Muscle of leg (tissue), 11 donors: ENCODE measurements around the gene TLE3. TPM values are rescaled to one million over a fixed set of nuclear protein-coding genes. Genes with fewer than 3 reads are reported as not detected.

Source experiments
- DNase-seq: peaks from one replicate; pipeline ENCODE4 v3.0.0; 2013
- H3K27ac ChIP-seq: one replicate; pipeline ENCODE4 v1.5.1; 2013; ENCODE audit warnings: mild to moderate bottlenecking, low read length, control low read depth
- H3K27me3 ChIP-seq: one replicate; pipeline ENCODE4 v1.6.1; 2013; ENCODE audit warnings: low read length; ENCODE audit not compliant: control insufficient read depth, insufficient read depth
- H3K36me3 ChIP-seq: one replicate; pipeline ENCODE4 v1.6.1; 2013; ENCODE audit warnings: low read length; ENCODE audit not compliant: control insufficient read depth, insufficient read depth
- H3K4me1 ChIP-seq: one replicate; pipeline ENCODE4 v1.6.1; 2013; ENCODE audit warnings: low read length; ENCODE audit not compliant: control insufficient read depth, insufficient read depth
- H3K4me3 ChIP-seq: one replicate; pipeline ENCODE4 v1.5.1; 2013; ENCODE audit warnings: low read length, control low read depth
- H3K9me3 ChIP-seq: replicated peaks from 2 replicates; pipeline ENCODE4 v1.6.1; 2013; ENCODE audit warnings: low read depth, low read length; ENCODE audit not compliant: control insufficient read depth
- WGBS: methylation state at CpG from one replicate; pipeline ENCODE4 v1.1.5; 2013; ENCODE audit warnings: missing lambda C conversion rate; ENCODE audit not compliant: insufficient coverage; 5-methylcytosine and 5-hydroxymethylcytosine counted together
- polyA plus RNA-seq, 8 donors: library from polyadenylated mRNA; unstranded; fragments of 120-200 nt; gene quantifications; one replicate each; pipeline versions ENCODE4 v1.2.1 to v1.2.3, GENCODE V29; 2013; ENCODE audit warnings: inconsistent platforms in 1 of 8, low replicate concordance in 1 of 8; ENCODE audit not compliant: insufficient read length in 8 of 8, insufficient read depth in 1 of 8
- total RNA-seq: library from RNA; stranded (reverse); fragments of 120-200 nt; gene quantifications from one replicate; pipeline ENCODE4 v1.2.4, GENCODE V29; 2013

The TLE3 gene
- total and polyA plus RNA-seq, 9 donors = 18.6 to 35.6 (median 28.9) TPM

DNA sequence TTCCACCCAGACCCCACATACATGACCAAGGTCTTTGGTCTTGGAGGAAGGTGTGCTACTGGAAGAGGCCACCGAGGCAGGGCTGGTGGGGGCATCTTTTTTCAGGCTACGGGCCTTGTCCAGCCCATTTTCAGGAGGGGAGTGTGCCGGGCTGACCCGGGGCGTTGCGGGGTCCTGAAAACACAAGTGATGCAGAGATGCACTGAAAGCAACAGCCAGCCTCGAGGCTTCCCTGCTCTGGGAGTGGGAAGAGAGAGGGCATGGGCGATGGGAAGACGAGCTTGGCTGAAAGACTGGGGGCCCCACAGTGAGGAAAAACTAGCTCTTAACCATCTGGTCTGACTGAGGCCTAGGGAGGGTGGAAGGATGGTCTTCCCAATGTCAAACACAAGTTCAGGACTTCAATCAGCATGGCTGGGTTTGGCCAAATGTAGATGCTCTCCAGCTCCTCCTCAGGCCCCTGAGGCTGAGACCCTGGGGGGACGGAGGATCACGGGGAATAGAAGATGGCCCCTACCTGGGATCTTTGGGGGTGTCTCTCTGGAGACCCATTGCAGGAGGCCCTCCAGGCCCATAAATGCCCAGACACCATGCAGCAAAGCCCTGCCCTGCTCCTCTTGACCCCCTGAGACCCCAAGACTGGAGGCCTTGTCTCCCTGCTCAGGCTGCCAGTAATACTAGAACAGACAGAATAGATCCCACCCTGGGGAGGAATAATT is 38.9 kb downstream of the TLE3 start:
- H3K36me3 ChIP-seq = peaks cover 89% of the 10 kb centered on the region
- 91% methylated on average over 8 of the region's 11 CpGs for WGBS
- no peak overlapping the region for H3K4me3 ChIP-seq
- H3K27ac ChIP-seq = no peak overlapping the region
- H3K4me1 ChIP-seq = peaks cover 29% of the 10 kb centered on the region
- DNase-seq = no peak
- no peaks in the 10 kb centered on the region for H3K9me3 ChIP-seq
- H3K27me3 ChIP-seq = no peaks in the 10 kb centered on the region

DNA sequence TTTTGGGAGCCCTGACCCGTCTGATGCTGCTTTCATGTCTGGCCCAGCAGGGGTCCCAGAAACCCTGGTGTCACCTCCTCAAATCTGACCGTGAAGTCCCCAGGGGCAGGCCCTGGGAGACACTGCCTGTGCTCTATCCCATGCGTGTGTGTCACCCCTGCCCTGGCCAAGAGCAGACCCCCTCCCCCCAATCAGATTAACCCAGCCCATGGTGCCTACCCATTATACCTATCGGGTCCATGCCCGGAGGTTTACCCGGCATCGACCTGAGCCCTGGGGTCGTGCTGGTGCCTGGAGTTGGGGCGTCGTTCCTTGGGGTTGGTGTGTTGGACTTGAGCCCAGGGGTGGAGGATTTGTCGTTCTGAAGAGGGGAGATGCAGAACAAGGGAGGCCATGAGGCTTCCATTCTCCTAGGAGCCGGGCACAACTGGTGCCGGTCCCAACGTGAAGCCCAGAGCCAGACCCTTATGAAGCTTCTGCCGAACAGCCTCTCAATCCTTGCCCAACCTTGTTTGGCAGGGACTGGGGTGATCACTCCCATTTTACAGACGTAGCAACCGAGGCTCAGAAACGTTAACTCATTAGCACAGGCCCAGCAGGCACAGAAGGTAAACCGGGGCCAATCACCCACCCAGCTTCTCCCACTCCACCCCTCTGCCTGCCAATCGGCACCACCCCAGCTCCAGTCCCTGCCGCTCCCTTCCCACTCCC is 39.6 kb downstream of the TLE3 start:
- Histone ChIP-seq H3K4me3 (no peak overlapping the region), H3K27me3 (no peaks in the 10 kb centered on the region), H3K27ac (no peak overlapping the region), H3K4me1 (peaks cover 26% of the 10 kb centered on the region), H3K9me3 (no peaks in the 10 kb centered on the region), H3K36me3 (peaks cover 88% of the 10 kb centered on the region)
- no peak for DNase-seq
- WGBS = 91% methylated on average over 17 of the region's 21 CpGs

DNA sequence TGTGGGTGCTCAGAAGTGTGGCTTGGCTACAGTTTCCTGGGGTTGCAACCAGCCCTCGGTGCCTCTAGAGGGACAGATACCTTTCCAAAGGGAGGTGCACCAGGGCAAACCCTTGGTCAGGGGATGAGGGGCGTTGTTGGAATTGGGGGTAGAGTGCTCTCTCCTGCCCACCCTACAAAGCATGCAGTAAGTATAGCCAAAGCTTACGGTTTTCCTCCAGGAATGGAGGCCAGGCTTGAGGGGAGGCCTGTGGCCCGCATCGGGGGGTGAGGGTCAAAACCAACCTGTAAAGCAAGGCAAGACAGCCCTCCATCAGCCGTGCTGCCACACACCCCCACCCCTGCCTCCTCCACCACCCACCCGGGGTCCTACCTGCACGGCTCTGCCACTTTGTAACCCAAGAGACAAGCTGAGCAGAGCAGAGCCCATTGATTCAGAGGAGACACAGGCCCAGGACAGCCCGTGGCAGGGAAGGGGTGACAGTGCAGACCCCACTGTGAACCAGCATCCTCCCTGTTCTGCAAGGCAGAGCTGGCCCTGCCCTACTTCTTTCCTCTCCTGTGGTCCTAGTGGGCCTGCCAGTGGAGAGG is 41.5 kb downstream of the TLE3 start:
- Histone ChIP-seq H3K4me3 (no peak overlapping the region), H3K27me3 (no peaks in the 10 kb centered on the region), H3K36me3 (peaks cover 95% of the 10 kb centered on the region), H3K27ac (no peak overlapping the region), H3K9me3 (no peaks in the 10 kb centered on the region), H3K4me1 (peaks cover 8% of the 10 kb centered on the region)
- WGBS = 92% methylated on average over 8 of the region's 9 CpGs
- no peak for DNase-seq

DNA sequence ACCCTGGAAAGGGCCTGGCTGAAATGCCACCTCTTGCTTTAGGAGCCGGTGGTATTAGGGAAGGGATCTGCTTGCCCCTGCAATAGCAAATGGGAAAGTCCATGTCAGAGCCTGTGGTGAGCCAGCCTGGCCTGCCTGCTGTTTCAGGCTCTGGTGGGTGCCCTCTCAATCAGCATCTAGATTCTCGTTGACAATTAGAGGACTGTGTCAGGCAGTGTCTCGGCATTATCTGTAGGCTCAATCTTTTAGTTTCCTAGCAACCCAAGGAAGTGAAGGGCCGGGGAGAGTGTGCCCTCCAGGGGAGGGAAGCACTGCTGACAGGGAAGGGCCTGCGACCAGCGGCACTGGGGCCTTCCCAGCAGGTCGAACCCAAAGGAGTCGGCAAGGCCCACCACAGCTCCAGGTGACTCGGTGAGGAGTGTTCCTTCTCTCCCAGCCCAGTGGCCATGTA is 42.1 kb downstream of the TLE3 start:
- DNase-seq = no peak
- no peak overlapping the region for H3K27ac ChIP-seq
- WGBS = 63% methylated on average over 8 of the region's 9 CpGs
- no peaks in the 10 kb centered on the region for H3K27me3 ChIP-seq
- H3K9me3 ChIP-seq = no peaks in the 10 kb centered on the region
- peaks cover 10% of the 10 kb centered on the region for H3K4me1 ChIP-seq
- no peak overlapping the region for H3K4me3 ChIP-seq
- H3K36me3 ChIP-seq = peaks cover 95% of the 10 kb centered on the region

DNA sequence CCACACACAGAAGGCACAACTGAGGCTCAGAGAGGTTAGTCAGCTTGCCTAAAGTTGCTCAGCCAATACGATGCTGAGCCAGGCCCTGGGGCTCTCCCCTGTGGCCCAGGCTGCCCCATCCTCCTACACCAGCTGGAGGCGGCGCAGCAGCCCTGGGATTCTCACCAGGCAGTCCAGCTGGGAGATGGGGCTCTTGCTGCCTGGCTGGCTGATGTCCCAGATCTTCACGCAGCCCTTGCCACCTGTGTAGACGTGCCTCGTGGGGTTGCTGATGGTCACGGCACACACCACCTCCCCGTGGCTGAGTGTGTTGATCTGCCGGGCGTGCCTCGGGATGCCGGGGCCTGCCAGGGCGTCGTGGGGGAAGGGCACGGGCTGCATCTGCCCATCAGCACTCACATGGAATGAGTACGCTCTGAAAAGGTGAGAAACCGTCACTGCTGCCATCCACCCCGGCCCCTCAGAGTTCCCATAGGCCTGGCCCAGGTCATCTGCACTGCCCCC is 42.8 kb downstream of the TLE3 start:
- Histone ChIP-seq H3K27ac (no peak overlapping the region), H3K4me1 (peaks cover 17% of the 10 kb centered on the region), H3K4me3 (no peak overlapping the region), H3K9me3 (no peaks in the 10 kb centered on the region), H3K27me3 (no peaks in the 10 kb centered on the region), H3K36me3 (peaks cover 95% of the 10 kb centered on the region)
- no peak for DNase-seq
- WGBS = 76% methylated on average over 16 of the region's 18 CpGs

GRCh38 chr15:70054366-70054765 is 43.4 kb downstream of the TLE3 start:
- DNase-seq = no peak
- Histone ChIP-seq H3K4me3 (no peak overlapping the region), H3K27ac (no peak overlapping the region), H3K9me3 (no peaks in the 10 kb centered on the region), H3K4me1 (peaks cover 19% of the 10 kb centered on the region), H3K36me3 (peaks cover 95% of the 10 kb centered on the region), H3K27me3 (no peaks in the 10 kb centered on the region)
- WGBS = 85% methylated on average over 19 of the region's 19 CpGs

- Histone ChIP-seq H3K36me3 (peaks cover 94% of the 10 kb centered on the region), H3K4me1 (peaks cover 19% of the 10 kb centered on the region)
- 71% methylated on average over 8 of the region's 11 CpGs for WGBS
Measured at GRCh38 chr15:70053716-70054229, 43.9 kb downstream of the TLE3 start.

DNA sequence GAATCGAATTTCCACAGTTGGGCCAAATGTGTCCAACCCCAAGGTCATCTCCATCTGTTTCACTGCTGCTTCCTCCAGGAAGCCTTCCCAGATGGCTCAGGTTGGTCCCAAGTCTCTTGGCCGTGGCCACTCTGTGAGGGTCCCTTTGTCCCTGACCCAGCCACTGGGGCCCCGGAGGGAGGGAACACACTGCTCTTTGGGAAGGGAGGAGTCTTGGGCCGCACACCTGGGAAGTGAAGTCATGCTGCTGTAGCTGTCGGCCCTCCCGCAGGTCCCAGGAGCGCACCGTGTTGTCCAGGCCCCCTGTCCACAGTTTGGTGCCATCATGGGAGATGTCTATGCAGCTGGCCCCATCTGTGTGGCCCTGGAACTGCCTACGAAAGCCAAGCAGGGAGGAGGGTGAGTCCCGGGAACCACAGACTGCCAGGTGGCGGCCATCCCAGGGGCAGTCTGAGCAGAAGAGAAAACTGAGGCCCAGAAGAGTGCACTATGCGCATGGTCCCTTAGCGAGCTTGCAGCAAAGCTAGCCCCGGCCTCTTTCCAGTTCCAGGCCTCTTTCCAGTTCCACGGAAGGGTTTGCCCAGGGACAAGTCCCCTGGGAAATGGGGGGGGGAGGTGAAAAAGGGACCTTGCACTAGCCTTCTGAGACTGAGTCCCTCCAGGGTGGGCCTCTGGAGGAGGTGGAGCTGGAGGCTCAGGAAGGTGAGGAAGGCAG is 44.6 kb downstream of the TLE3 start:
- WGBS = 68% methylated on average over 15 of the region's 15 CpGs
- Histone ChIP-seq H3K4me3 (no peak overlapping the region), H3K36me3 (peaks cover 91% of the 10 kb centered on the region), H3K9me3 (no peaks in the 10 kb centered on the region), H3K27me3 (no peaks in the 10 kb centered on the region), H3K4me1 (peaks cover 25% of the 10 kb centered on the region), H3K27ac (no peak overlapping the region)
- DNase-seq = no peak

More at GRCh38 chr15:70053716-70054229, 43.9 kb downstream of the TLE3 start:
- Histone ChIP-seq H3K9me3 (no peaks in the 10 kb centered on the region), H3K27me3 (no peaks in the 10 kb centered on the region), H3K4me3 (no peak overlapping the region), H3K27ac (no peak overlapping the region)
- no peak for DNase-seq

GRCh38 chr15:70051948-70052633 is 45.6 kb downstream of the TLE3 start:
- Histone ChIP-seq H3K36me3 (peaks cover 88% of the 10 kb centered on the region), H3K4me3 (no peak overlapping the region), H3K4me1 (peaks cover 31% of the 10 kb centered on the region), H3K27ac (no peak overlapping the region), H3K27me3 (no peaks in the 10 kb centered on the region), H3K9me3 (no peaks in the 10 kb centered on the region)
- DNase-seq = no peak
- 94% methylated on average over 3 of the region's 9 CpGs for whole genome bisulfite sequencing
